GM19455 (cell line): ENCODE data around the gene TRIB2.

Experiments
- ATAC-seq: cut with Tn5 transposase; IDR thresholded peaks from one replicate; pipeline ENCODE4 v1.9.1; 2021; ENCODE audit not compliant: unreplicated experiment

TRIB2 gene

GRCh38 chr2:12737738-12738485 lies 21.2 kb downstream of the TRIB2 start:
- ATAC-seq: no peak

- no peak for ATAC-seq
Measured at GRCh38 chr2:12739721-12740254, 23.1 kb downstream of the TRIB2 start.

GRCh38 chr2:12741380-12741779 lies 24.6 kb downstream of the TRIB2 start:
- no peak for ATAC-seq

GRCh38 chr2:12742891-12743290 lies 26.2 kb downstream of the TRIB2 start:
- ATAC-seq: no peak

- no peak for ATAC-seq
Measured at GRCh38 chr2:12750166-12750905, 33.6 kb downstream of the TRIB2 start.

- no peak for ATAC-seq
Measured at GRCh38 chr2:12754643-12755042, 37.9 kb downstream of the TRIB2 start.

GRCh38 chr2:12755384-12755783 lies 38.6 kb downstream of the TRIB2 start:
- ATAC-seq: no peak

- no peak for ATAC-seq
Measured at GRCh38 chr2:12759248-12759647, 42.5 kb downstream of the TRIB2 start.

- no peak for ATAC-seq
Measured at GRCh38 chr2:12761104-12761503, 44.4 kb downstream of the TRIB2 start.

GRCh38 chr2:12762337-12762736 lies 45.6 kb downstream of the TRIB2 start:
- no peak for ATAC-seq

- no peak for ATAC-seq
Measured at GRCh38 chr2:12762976-12763375, 46.2 kb downstream of the TRIB2 start.

- ATAC-seq: no peak
Measured at GRCh38 chr2:12763486-12763885, 46.8 kb downstream of the TRIB2 start.

GRCh38 chr2:12764075-12764730 lies 47.5 kb downstream of the TRIB2 start:
- ATAC-seq: no peak

GRCh38 chr2:12764849-12765605 lies 48.3 kb downstream of the TRIB2 start:
- no peak for ATAC-seq

- no peak for ATAC-seq
Measured at GRCh38 chr2:12766421-12766879, 49.7 kb downstream of the TRIB2 start.

GRCh38 chr2:12767541-12767940 lies 50.8 kb downstream of the TRIB2 start:
- no peak for ATAC-seq

GRCh38 chr2:12767996-12768624 lies 51.4 kb downstream of the TRIB2 start:
- no peak for ATAC-seq

- ATAC-seq: no peak
Measured at GRCh38 chr2:12769492-12770105, 52.9 kb downstream of the TRIB2 start.

GRCh38 chr2:12770300-12770968 lies 53.7 kb downstream of the TRIB2 start:
- ATAC-seq: no peak
